HepG2 (cell line): Measurements from ENCODE around the gene CDK6. TPM values are rescaled to one million over a fixed set of nuclear protein-coding genes. Genes with fewer than 3 reads are reported as not detected.

Experiments
- ASH2L ChIP-seq: fragments of 300-600, 200-600 bp; sonication (generic); IDR thresholded peaks from 2 replicates; pipeline ENCODE4 v1.7.0; 2017; ENCODE audit warnings: low read depth, mild to moderate bottlenecking, moderate library complexity, mixed read lengths, low read length; ENCODE audit not compliant: insufficient read length
- CBFB ChIP-seq: sonication (generic); formaldehyde crosslinking; IDR thresholded peaks from 2 replicates; pipeline ENCODE4 v1.4.0; 2020; ENCODE audit warnings: missing genetic modification reagents
- CEBPG ChIP-seq: IDR thresholded peaks from 2 replicates; pipeline ENCODE4 v1.6.1; 2016
- FOSL2 ChIP-seq: sonication (generic); formaldehyde crosslinking; IDR thresholded peaks from 2 replicates; pipeline ENCODE4 v1.4.0; 2020; ENCODE audit warnings: missing genetic modification reagents
- HOXA5 ChIP-seq: sonication (generic); formaldehyde crosslinking; IDR thresholded peaks from 2 replicates; pipeline ENCODE4 v1.4.0; 2020; ENCODE audit warnings: missing genetic modification reagents
- KDM1A ChIP-seq: IDR thresholded peaks from 2 replicates; pipeline ENCODE4 v1.6.1; 2016; ENCODE audit warnings: missing compliant biosample characterization
- MIER3 ChIP-seq: IDR thresholded peaks from 2 replicates; pipeline ENCODE4 v1.6.1; 2016; ENCODE audit warnings: missing compliant biosample characterization, borderline replicate concordance
- TBL1XR1 ChIP-seq: fragments of 150-350 bp; IDR thresholded peaks from 2 replicates; pipeline ENCODE4 v1.6.1; 2014; ENCODE audit warnings: borderline replicate concordance, low read length; ENCODE audit not compliant: partially characterized antibody
- ZFP90 ChIP-seq: sonication (generic); formaldehyde crosslinking; IDR thresholded peaks from 2 replicates; pipeline ENCODE4 v1.8.0; 2022; ENCODE audit warnings: missing genetic modification reagents, mild to moderate bottlenecking, inconsistent platforms, borderline replicate concordance
- ZNF335 ChIP-seq: sonication (generic); formaldehyde crosslinking; IDR thresholded peaks from 2 replicates; pipeline ENCODE4 v1.4.0; 2020; ENCODE audit warnings: missing genetic modification reagents
- ZNF460 ChIP-seq: sonication (generic); formaldehyde crosslinking; IDR thresholded peaks from 2 replicates; pipeline ENCODE4 v1.5.1; 2020; ENCODE audit warnings: missing genetic modification reagents, mild to moderate bottlenecking, borderline replicate concordance
- polyA plus RNA-seq, 8 experiments: library from polyadenylated mRNA; depleted of rRNA in 3 of 8; stranded (reverse) in 7 of 8; unstranded in 1 of 8; fragments of >200 nt; fragmentation: Illumina TruSeq in 4 of 8; extraction: Trizol in 4 of 8; gene quantifications; 2 replicates each; pipeline versions ENCODE4 v1.2.1 to v1.2.3, GENCODE V29; 2011 to 2016; ENCODE audit warnings: low read depth in 4 of 8, missing spikeins in 1 of 8, mixed read lengths in 1 of 8; ENCODE audit not compliant: insufficient read depth in 1 of 8
- total RNA-seq, 5 experiments: library from RNA; depleted of rRNA; stranded (reverse); fragments of >200 nt; fragmentation: Illumina TruSeq; extraction: Trizol; gene quantifications; 2 replicates each; pipeline ENCODE4 v1.2.3, GENCODE V29; 2016; ENCODE audit warnings: low read depth in 1 of 5
- TF ChIP-seq, protein P1 (sequence below): sonication (generic); formaldehyde crosslinking; IDR thresholded peaks from 2 replicates; pipeline ENCODE4 v1.5.0; 2020; ENCODE audit warnings: missing genetic modification reagents
- TF ChIP-seq, protein P2 (sequence below): sonication (generic); formaldehyde crosslinking; conservative IDR thresholded peaks from 2 replicates; pipeline ENCODE4 v1.4.0; 2020; ENCODE audit warnings: mild to moderate bottlenecking, missing genetic modification reagents, moderate library complexity
- TF ChIP-seq, protein P3 (sequence below): sonication (generic); formaldehyde crosslinking; IDR thresholded peaks from 2 replicates; pipeline ENCODE4 v1.4.0; 2020; ENCODE audit warnings: missing genetic modification reagents, borderline replicate concordance
- TF ChIP-seq, protein P4 (sequence below): sonication (generic); formaldehyde crosslinking; IDR thresholded peaks from 2 replicates; pipeline ENCODE4 v1.4.0; 2020; ENCODE audit warnings: mild to moderate bottlenecking, missing genetic modification reagents, borderline replicate concordance

Gene CDK6
- total and polyA plus RNA-seq, 2 of the 13 experiments (the other 11 are each of a cell fraction or from before 2014, with no cell fraction given): 34.6 to 90.8 TPM

DNA sequence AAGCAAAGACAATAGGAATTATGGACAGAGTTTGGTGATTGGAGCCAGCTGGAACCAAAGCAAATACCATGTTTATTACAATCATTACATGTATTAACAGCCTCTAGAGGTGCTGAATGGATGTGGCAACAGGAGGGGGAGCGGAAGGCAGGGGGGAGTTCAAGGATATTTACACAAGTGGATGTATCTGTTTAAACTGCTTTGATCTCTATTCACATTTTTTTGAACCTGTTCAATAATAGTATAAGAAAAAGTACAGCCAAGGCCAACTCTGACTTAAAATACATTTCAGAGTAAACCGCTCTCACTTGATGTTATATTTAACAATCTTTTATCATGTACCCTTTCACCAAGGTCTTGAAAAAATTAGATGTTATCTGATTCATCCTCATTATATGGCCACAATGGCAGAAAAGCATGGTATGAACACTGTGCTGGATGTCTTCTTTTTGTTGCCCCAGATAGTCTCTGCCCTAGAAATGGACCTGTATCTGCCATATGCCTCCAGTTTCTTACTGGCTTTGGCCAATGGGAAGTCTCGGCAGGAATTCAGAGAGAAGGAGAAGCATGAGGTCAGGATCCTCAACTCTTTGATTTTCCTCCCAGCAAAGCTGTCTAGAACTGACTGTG, 158.0 kb downstream of the CDK6 start (continued):
- TF ChIP-seq ASH2L: peak; percentile 73
- peak; percentile 93 for TF ChIP-seq CEBPG (CRISPR knock-in tag)
- TF ChIP-seq ZNF460: no peak
- no peak for TF ChIP-seq KDM1A (CRISPR knock-in tag)
- TF ChIP-seq TBL1XR1: peak; percentile 56
- TF ChIP-seq, protein P1, sequence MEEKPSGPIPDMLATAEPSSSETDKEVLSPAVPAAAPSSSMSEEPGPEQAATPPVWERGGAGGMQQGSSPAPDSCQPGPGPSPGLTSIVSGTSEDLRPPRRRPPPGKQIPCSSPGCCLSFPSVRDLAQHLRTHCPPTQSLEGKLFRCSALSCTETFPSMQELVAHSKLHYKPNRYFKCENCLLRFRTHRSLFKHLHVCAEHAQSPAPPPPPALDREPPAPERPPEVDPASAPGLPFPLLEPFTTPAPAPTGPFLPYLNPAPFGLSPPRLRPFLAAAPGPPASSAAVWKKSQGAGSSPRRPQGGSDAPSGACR: peak; percentile 63; the same call in 1 of the 2 replicates
- peak; percentile 80 for TF ChIP-seq FOSL2
- TF ChIP-seq CBFB: peak; percentile 56; the same call in 1 of the 2 replicates
- TF ChIP-seq ZFP90 (CRISPR knock-in tag): 0 out of 2 replicates have a peak, but pooled peaks have one; percentile 37
- peak; percentile 89; the same call in 1 of the 2 replicates for TF ChIP-seq MIER3 (CRISPR knock-in tag)
- TF ChIP-seq ZNF335 (CRISPR knock-in tag): peak; percentile 26; the same call in 1 of the 2 replicates
- TF ChIP-seq, protein P2, sequence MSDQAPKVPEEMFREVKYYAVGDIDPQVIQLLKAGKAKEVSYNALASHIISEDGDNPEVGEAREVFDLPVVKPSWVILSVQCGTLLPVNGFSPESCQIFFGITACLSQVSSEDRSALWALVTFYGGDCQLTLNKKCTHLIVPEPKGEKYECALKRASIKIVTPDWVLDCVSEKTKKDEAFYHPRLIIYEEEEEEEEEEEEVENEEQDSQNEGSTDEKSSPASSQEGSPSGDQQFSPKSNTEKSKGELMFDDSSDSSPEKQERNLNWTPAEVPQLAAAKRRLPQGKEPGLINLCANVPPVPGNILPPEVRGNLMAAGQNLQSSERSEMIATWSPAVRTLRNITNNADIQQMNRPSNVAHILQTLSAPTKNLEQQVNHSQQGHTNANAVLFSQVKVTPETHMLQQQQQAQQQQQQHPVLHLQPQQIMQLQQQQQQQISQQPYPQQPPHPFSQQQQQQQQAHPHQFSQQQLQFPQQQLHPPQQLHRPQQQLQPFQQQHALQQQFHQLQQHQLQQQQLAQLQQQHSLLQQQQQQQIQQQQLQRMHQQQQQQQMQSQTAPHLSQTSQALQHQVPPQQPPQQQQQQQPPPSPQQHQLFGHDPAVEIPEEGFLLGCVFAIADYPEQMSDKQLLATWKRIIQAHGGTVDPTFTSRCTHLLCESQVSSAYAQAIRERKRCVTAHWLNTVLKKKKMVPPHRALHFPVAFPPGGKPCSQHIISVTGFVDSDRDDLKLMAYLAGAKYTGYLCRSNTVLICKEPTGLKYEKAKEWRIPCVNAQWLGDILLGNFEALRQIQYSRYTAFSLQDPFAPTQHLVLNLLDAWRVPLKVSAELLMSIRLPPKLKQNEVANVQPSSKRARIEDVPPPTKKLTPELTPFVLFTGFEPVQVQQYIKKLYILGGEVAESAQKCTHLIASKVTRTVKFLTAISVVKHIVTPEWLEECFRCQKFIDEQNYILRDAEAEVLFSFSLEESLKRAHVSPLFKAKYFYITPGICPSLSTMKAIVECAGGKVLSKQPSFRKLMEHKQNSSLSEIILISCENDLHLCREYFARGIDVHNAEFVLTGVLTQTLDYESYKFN (CRISPR knock-in tag): peak; percentile 94
- TF ChIP-seq, protein P3, sequence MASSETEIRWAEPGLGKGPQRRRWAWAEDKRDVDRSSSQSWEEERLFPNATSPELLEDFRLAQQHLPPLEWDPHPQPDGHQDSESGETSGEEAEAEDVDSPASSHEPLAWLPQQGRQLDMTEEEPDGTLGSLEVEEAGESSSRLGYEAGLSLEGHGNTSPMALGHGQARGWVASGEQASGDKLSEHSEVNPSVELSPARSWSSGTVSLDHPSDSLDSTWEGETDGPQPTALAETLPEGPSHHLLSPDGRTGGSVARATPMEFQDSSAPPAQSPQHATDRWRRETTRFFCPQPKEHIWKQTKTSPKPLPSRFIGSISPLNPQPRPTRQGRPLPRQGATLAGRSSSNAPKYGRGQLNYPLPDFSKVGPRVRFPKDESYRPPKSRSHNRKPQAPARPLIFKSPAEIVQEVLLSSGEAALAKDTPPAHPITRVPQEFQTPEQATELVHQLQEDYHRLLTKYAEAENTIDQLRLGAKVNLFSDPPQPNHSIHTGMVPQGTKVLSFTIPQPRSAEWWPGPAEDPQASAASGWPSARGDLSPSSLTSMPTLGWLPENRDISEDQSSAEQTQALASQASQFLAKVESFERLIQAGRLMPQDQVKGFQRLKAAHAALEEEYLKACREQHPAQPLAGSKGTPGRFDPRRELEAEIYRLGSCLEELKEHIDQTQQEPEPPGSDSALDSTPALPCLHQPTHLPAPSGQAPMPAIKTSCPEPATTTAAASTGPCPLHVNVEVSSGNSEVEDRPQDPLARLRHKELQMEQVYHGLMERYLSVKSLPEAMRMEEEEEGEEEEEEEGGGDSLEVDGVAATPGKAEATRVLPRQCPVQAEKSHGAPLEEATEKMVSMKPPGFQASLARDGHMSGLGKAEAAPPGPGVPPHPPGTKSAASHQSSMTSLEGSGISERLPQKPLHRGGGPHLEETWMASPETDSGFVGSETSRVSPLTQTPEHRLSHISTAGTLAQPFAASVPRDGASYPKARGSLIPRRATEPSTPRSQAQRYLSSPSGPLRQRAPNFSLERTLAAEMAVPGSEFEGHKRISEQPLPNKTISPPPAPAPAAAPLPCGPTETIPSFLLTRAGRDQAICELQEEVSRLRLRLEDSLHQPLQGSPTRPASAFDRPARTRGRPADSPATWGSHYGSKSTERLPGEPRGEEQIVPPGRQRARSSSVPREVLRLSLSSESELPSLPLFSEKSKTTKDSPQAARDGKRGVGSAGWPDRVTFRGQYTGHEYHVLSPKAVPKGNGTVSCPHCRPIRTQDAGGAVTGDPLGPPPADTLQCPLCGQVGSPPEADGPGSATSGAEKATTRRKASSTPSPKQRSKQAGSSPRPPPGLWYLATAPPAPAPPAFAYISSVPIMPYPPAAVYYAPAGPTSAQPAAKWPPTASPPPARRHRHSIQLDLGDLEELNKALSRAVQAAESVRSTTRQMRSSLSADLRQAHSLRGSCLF (CRISPR knock-in tag): no peak
- TF ChIP-seq, protein P4, sequence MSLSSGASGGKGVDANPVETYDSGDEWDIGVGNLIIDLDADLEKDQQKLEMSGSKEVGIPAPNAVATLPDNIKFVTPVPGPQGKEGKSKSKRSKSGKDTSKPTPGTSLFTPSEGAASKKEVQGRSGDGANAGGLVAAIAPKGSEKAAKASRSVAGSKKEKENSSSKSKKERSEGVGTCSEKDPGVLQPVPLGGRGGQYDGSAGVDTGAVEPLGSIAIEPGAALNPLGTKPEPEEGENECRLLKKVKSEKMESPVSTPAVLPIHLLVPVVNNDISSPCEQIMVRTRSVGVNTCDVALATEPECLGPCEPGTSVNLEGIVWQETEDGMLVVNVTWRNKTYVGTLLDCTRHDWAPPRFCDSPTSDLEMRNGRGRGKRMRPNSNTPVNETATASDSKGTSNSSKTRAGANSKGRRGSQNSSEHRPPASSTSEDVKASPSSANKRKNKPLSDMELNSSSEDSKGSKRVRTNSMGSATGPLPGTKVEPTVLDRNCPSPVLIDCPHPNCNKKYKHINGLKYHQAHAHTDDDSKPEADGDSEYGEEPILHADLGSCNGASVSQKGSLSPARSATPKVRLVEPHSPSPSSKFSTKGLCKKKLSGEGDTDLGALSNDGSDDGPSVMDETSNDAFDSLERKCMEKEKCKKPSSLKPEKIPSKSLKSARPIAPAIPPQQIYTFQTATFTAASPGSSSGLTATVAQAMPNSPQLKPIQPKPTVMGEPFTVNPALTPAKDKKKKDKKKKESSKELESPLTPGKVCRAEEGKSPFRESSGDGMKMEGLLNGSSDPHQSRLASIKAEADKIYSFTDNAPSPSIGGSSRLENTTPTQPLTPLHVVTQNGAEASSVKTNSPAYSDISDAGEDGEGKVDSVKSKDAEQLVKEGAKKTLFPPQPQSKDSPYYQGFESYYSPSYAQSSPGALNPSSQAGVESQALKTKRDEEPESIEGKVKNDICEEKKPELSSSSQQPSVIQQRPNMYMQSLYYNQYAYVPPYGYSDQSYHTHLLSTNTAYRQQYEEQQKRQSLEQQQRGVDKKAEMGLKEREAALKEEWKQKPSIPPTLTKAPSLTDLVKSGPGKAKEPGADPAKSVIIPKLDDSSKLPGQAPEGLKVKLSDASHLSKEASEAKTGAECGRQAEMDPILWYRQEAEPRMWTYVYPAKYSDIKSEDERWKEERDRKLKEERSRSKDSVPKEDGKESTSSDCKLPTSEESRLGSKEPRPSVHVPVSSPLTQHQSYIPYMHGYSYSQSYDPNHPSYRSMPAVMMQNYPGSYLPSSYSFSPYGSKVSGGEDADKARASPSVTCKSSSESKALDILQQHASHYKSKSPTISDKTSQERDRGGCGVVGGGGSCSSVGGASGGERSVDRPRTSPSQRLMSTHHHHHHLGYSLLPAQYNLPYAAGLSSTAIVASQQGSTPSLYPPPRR (CRISPR knock-in tag): peak; percentile 97
- TF ChIP-seq HOXA5: peak; percentile 88; the same call in 1 of the 2 replicates
